ENCODE measurements around the gene DUS3L.

- TF ChIP-seq GATA3 (IDR thresholded peaks at IDR 0.05; ENCODE audit: low read depth, low read length) (no peak), GATA2 (IDR thresholded peaks at IDR 0.05; ENCODE audit: low read depth, low read length) (no peak)
These were observed 14.6 kb upstream of the DUS3L start for GRCh38 chr19:5805462-5806132.
